Smooth muscle cell (in vitro differentiated cells): ENCODE measurements around the gene HUNK. TPM values are rescaled to one million over a fixed set of nuclear protein-coding genes. Genes with fewer than 3 reads are reported as not detected.

Experiments used
- DNase-seq: peaks from one replicate; lab custom pipeline; 2025; ENCODE audit not compliant: unreplicated experiment; lab: John Stamatoyannopoulos, UW
- H2AFZ ChIP-seq: fragments of 200-600 bp; sonication (generic); 2 replicates; pipeline ENCODE4 v1.6.0; 2016; ENCODE audit warnings: antibody characterized with exemption, low read depth, mild to moderate bottlenecking
- H3F3A ChIP-seq: fragments of 200-600 bp; sonication (generic); 2 replicates; pipeline ENCODE4 v1.6.0; 2017; ENCODE audit warnings: antibody characterized with exemption, low read depth
- H3K27ac ChIP-seq: fragments of 200-600 bp; sonication (generic); 2 replicates; pipeline ENCODE4 v1.5.1; 2016; ENCODE audit warnings: low read depth, mild to moderate bottlenecking
- H3K27me3 ChIP-seq: fragments of 200-600 bp; sonication (generic); 2 replicates; pipeline ENCODE4 v1.6.1; 2016; ENCODE audit warnings: low read depth, mild to moderate bottlenecking
- H3K36me3 ChIP-seq: fragments of 200-600 bp; sonication (generic); 2 replicates; pipeline ENCODE4 v1.5.1; 2016; ENCODE audit warnings: low read depth
- H3K4me1 ChIP-seq: fragments of 200-600 bp; sonication (generic); 2 replicates; pipeline ENCODE4 v1.5.1; 2016; ENCODE audit warnings: low read depth
- H3K4me2 ChIP-seq: fragments of 200-600 bp; sonication (generic); 2 replicates; pipeline ENCODE4 v1.6.0; 2016; ENCODE audit warnings: mild to moderate bottlenecking
- H3K4me3 ChIP-seq: fragments of 200-600 bp; sonication (generic); 2 replicates; pipeline ENCODE4 v1.5.1; 2016; ENCODE audit warnings: mild to moderate bottlenecking
- H3K79me2 ChIP-seq: fragments of 200-600 bp; sonication (generic); 2 replicates; pipeline ENCODE4 v1.6.0; 2016; ENCODE audit warnings: low read depth, mild to moderate bottlenecking
- H3K9ac ChIP-seq: fragments of 200-600 bp; sonication (generic); 2 replicates; pipeline ENCODE4 v1.6.0; 2016; ENCODE audit warnings: low read depth
- H3K9me3 ChIP-seq: fragments of 200-600 bp; sonication (generic); replicated peaks from 2 replicates; pipeline ENCODE4 v1.5.1; 2016; ENCODE audit warnings: low read depth
- H4K20me1 ChIP-seq: fragments of 200-600 bp; sonication (generic); 2 replicates; pipeline ENCODE4 v1.6.0; 2016; ENCODE audit warnings: low read depth
- CTCF ChIP-seq: fragments of 200-600 bp; sonication (generic); IDR thresholded peaks from 2 replicates; pipeline ENCODE4 v1.5.1; 2017; ENCODE audit warnings: borderline replicate concordance, mild to moderate bottlenecking, antibody characterized with exemption; ENCODE audit not compliant: insufficient read depth, poor library complexity, severe bottlenecking
- WGBS: methylation state at CpG from one replicate; pipeline ENCODE4 v1.1.7; 2016; ENCODE audit warnings: low lambda C conversion rate; 5-methylcytosine and 5-hydroxymethylcytosine counted together
- polyA plus RNA-seq: library from polyadenylated mRNA; unstranded; fragments of >200 nt; fragmentation: Nextera tagmentation; extraction: Ambion mirVana; gene quantifications from 2 replicates; pipeline ENCODE4 v1.2.1, GENCODE V29; 2016
- total RNA-seq: library from RNA; depleted of rRNA; stranded (reverse); fragments of >200 nt; gene quantifications from 2 replicates; pipeline ENCODE4 v1.2.3, GENCODE V29; 2014

Gene HUNK
- total and polyA plus RNA-seq, 2 experiments from 2014 or later = 5.5 to 11.6 TPM

- no peaks in the 10 kb centered on the region for H3K4me1 ChIP-seq
- no peak overlapping the region for H3K27ac ChIP-seq
- H3K9ac ChIP-seq = no peak overlapping the region
- peaks cover 25% of the 10 kb centered on the region for H3K79me2 ChIP-seq
- no peaks in the 10 kb centered on the region for H3K27me3 ChIP-seq
- WGBS = 46% methylated on average over 6 of the region's 6 CpGs
- peaks cover 3% of the 10 kb centered on the region for H4K20me1 ChIP-seq
- no peak for DNase-seq
- H3F3A ChIP-seq = no peaks in the 10 kb centered on the region
- no peak overlapping the region for H3K4me3 ChIP-seq
- no peaks in the 10 kb centered on the region for H3K36me3 ChIP-seq
- no peak overlapping the region for H2AFZ ChIP-seq
- no peak for TF ChIP-seq CTCF
- no peak overlapping the region for H3K4me2 ChIP-seq
- no peaks in the 10 kb centered on the region for H3K9me3 ChIP-seq
Observed at GRCh38 chr21:31921079-31921478, 48.3 kb downstream of the HUNK start.

GRCh38 chr21:31922881-31923280, 50.1 kb downstream of the HUNK start:
- Histone ChIP-seq H3K4me3 (no peak overlapping the region), H3K79me2 (peaks cover 19% of the 10 kb centered on the region), H3K36me3 (no peaks in the 10 kb centered on the region), H3K27ac (no peak overlapping the region), H3K9me3 (no peaks in the 10 kb centered on the region), H3K9ac (no peak overlapping the region), H3K27me3 (no peaks in the 10 kb centered on the region), H3F3A (no peaks in the 10 kb centered on the region), H3K4me2 (no peak overlapping the region), H3K4me1 (peaks cover 1% of the 10 kb centered on the region), H2AFZ (no peak overlapping the region), H4K20me1 (peaks cover 3% of the 10 kb centered on the region)
- 97% methylated on average over 10 of the region's 10 CpGs for WGBS
- TF ChIP-seq CTCF = no peak
- DNase-seq = no peak

GRCh38 chr21:31923756-31924155, 50.9 kb downstream of the HUNK start:
- DNase-seq = no peak
- Histone ChIP-seq H2AFZ (no peak overlapping the region), H3K27ac (no peak overlapping the region), H4K20me1 (peaks cover 3% of the 10 kb centered on the region), H3K9ac (no peak overlapping the region), H3K9me3 (no peaks in the 10 kb centered on the region), H3K4me1 (peaks cover 10% of the 10 kb centered on the region), H3K4me3 (no peak overlapping the region), H3F3A (no peaks in the 10 kb centered on the region), H3K4me2 (no peak overlapping the region), H3K27me3 (no peaks in the 10 kb centered on the region), H3K79me2 (peaks cover 19% of the 10 kb centered on the region), H3K36me3 (no peaks in the 10 kb centered on the region)
- 94% methylated on average over 3 of the region's 3 CpGs for WGBS
- no peak for TF ChIP-seq CTCF

GRCh38 chr21:31924548-31924947, 51.7 kb downstream of the HUNK start:
- 95% methylated on average over 13 of the region's 13 CpGs for WGBS
- H3K4me2 ChIP-seq = no peak overlapping the region
- H3K27ac ChIP-seq = no peak overlapping the region
- no peak overlapping the region for H2AFZ ChIP-seq
- no peaks in the 10 kb centered on the region for H3K9me3 ChIP-seq
- no peaks in the 10 kb centered on the region for H3K36me3 ChIP-seq
- peaks cover 3% of the 10 kb centered on the region for H4K20me1 ChIP-seq
- H3K27me3 ChIP-seq = no peaks in the 10 kb centered on the region
- TF ChIP-seq CTCF = no peak
- no peak overlapping the region for H3K9ac ChIP-seq
- no peak for DNase-seq
- H3K4me1 ChIP-seq = peaks cover 18% of the 10 kb centered on the region
- H3K4me3 ChIP-seq = no peak overlapping the region
- no peaks in the 10 kb centered on the region for H3F3A ChIP-seq
- peaks cover 23% of the 10 kb centered on the region for H3K79me2 ChIP-seq
